Fibroblast of lung (primary cell): ENCODE results near the gene ITGBL1. TPM values are rescaled to one million over a fixed set of nuclear protein-coding genes. Genes with fewer than 3 reads are reported as not detected.

Source experiments
- DNase-seq, 2 donors: peaks; one replicate each; pipeline versions ENCODE4 v3.0.0 to v3.0.0-alpha.2; 2010; ENCODE audit warnings: low read depth in 2 of 2
- H2AFZ ChIP-seq: 2 replicates; pipeline ENCODE4 v1.5.1; 2012; ENCODE audit warnings: low read length, control low read depth, inconsistent platforms
- H3K27ac ChIP-seq: 2 replicates; pipeline ENCODE4 v1.5.1; 2011; ENCODE audit warnings: low read length, control low read depth; ENCODE audit not compliant: insufficient read depth
- H3K27me3 ChIP-seq: 2 replicates; pipeline ENCODE4 v1.5.1; 2011; ENCODE audit warnings: mild to moderate bottlenecking, low read length; ENCODE audit not compliant: control insufficient read depth, insufficient read depth
- H3K36me3 ChIP-seq: 2 replicates; pipeline ENCODE4 v1.5.1; 2011; ENCODE audit warnings: low read length; ENCODE audit not compliant: control insufficient read depth, insufficient read depth
- H3K4me1 ChIP-seq: 2 replicates; pipeline ENCODE4 v1.5.1; 2011; ENCODE audit warnings: low read length; ENCODE audit not compliant: control insufficient read depth, insufficient read depth; ENCODE audit errors: extremely low read depth
- H3K4me2 ChIP-seq: 2 replicates; pipeline ENCODE4 v1.5.1; 2011; ENCODE audit warnings: low read length, control low read depth; ENCODE audit not compliant: insufficient read depth; ENCODE audit errors: extremely low read depth
- H3K4me3 ChIP-seq, 4 experiments: fragments of 200-600 bp in 1 of 4; sonication (generic) in 1 of 4; replicated peaks in 1 of 4; 2 replicates each; pipeline ENCODE4 v1.5.1; 2011 to 2016; ENCODE audit warnings: low read length in 4 of 4, low read depth in 3 of 4, mild to moderate bottlenecking in 3 of 4, control low read depth in 2 of 4, inconsistent platforms in 1 of 4, mixed read lengths in 1 of 4; ENCODE audit not compliant: insufficient read depth in 1 of 4; ENCODE audit errors: control extremely low read depth in 1 of 4
- H3K79me2 ChIP-seq: 2 replicates; pipeline ENCODE4 v1.5.1; 2012; ENCODE audit warnings: mild to moderate bottlenecking, low read length, inconsistent platforms; ENCODE audit not compliant: control insufficient read depth, insufficient read depth
- H3K9ac ChIP-seq: 2 replicates; pipeline ENCODE4 v1.5.1; 2011; ENCODE audit warnings: mild to moderate bottlenecking, low read length, control low read depth; ENCODE audit not compliant: insufficient read depth
- H3K9me3 ChIP-seq: 2 replicates; pipeline ENCODE4 v1.5.1; 2012; ENCODE audit warnings: low read depth, low read length; ENCODE audit not compliant: control insufficient read depth, insufficient read depth
- H4K20me1 ChIP-seq: 2 replicates; pipeline ENCODE4 v1.5.1; 2011; ENCODE audit warnings: low read length; ENCODE audit not compliant: control insufficient read depth, insufficient read depth; ENCODE audit errors: extremely low read depth
- EZH2 ChIP-seq: IDR thresholded peaks from 2 replicates; pipeline ENCODE4 v1.5.1; 2012; ENCODE audit warnings: low read length, control low read depth, mild to moderate bottlenecking; ENCODE audit errors: missing control alignments
- polyA plus RNA-seq, 2 donors: library from polyadenylated mRNA; depleted of rRNA in 1 of 2; stranded (reverse) in 1 of 2; unstranded in 1 of 2; fragments of >200 nt; gene quantifications; 2 replicates each; pipeline ENCODE4 v1.2.1, GENCODE V29; 2011 to 2012; ENCODE audit warnings: missing spikeins in 1 of 2
- total RNA-seq: library from RNA; depleted of rRNA; stranded (reverse); fragments of >200 nt; gene quantifications from 2 replicates; pipeline ENCODE4 v1.2.1, GENCODE V29; 2014
- TF ChIP-seq, protein P1 (sequence below), 2 donors: IDR thresholded peaks in 1 of 2; conservative IDR thresholded peaks in 1 of 2; 1 replicate in 1 of 2; 2 replicates in 1 of 2; pipeline ENCODE4 v1.5.1; 2011 to 2012; ENCODE audit warnings: low read length in 2 of 2, control low read depth in 1 of 2, inconsistent platforms in 1 of 2, low read depth in 1 of 2, mild to moderate bottlenecking in 1 of 2

The ITGBL1 gene
- total and polyA plus RNA-seq, 2 donors (not counting 1 experiment from before 2014, with no cell fraction given): 45.1 to 87.4 TPM

- peak overlapping the region in 3 of 4 experiments; percentile 7 to 29 (median 18) for H3K4me3 ChIP-seq
- H2AFZ ChIP-seq: peak overlapping the region; percentile 82
- H3K4me1 ChIP-seq: peaks cover 4% of the 10 kb centered on the region
- DNase-seq: peak in 1 of 2 donors; percentile 51
- no peaks in the 10 kb centered on the region for H3K27me3 ChIP-seq
- H4K20me1 ChIP-seq: no peaks in the 10 kb centered on the region
- no peaks in the 10 kb centered on the region for H3K36me3 ChIP-seq
- H3K9ac ChIP-seq: no peak overlapping the region
- no peak for TF ChIP-seq EZH2
- TF ChIP-seq, protein P1, sequence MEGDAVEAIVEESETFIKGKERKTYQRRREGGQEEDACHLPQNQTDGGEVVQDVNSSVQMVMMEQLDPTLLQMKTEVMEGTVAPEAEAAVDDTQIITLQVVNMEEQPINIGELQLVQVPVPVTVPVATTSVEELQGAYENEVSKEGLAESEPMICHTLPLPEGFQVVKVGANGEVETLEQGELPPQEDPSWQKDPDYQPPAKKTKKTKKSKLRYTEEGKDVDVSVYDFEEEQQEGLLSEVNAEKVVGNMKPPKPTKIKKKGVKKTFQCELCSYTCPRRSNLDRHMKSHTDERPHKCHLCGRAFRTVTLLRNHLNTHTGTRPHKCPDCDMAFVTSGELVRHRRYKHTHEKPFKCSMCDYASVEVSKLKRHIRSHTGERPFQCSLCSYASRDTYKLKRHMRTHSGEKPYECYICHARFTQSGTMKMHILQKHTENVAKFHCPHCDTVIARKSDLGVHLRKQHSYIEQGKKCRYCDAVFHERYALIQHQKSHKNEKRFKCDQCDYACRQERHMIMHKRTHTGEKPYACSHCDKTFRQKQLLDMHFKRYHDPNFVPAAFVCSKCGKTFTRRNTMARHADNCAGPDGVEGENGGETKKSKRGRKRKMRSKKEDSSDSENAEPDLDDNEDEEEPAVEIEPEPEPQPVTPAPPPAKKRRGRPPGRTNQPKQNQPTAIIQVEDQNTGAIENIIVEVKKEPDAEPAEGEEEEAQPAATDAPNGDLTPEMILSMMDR (conservative IDR thresholded peaks at IDR 0.05 in 1 of 2, IDR thresholded peaks at IDR 0.05 in 1 of 2; ENCODE audit: low read depth in 1 of 2, low read length in 2 of 2): no peak
- no peaks in the 10 kb centered on the region for H3K79me2 ChIP-seq
- peak overlapping the region; percentile 83 for H3K4me2 ChIP-seq
- H3K27ac ChIP-seq: peak overlapping the region; percentile 52
- H3K9me3 ChIP-seq: no peaks in the 10 kb centered on the region
These were observed 171.9 kb downstream of the ITGBL1 start for GRCh38 chr13:101624210-101624922.

DNA sequence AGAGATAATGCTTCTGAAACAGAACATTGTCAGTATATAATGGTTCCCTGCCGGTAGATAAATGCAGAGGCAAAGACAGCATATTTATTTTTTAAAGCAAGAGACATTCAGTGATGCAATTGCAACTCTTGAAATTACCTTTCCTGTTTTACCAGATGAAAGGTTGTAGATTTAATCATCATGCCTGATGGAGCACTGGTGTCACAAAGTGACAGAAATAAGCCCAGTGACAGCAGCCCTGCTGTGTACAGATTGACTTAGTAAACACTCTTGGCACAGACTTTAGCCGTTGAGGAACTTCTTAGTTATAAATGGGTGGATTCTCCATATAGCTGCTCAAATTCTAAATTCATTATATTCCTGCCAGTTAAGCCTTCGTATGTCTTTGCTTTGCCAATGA, 172.5 kb downstream of the ITGBL1 start:
- Histone ChIP-seq H3K4me1 (peaks cover 4% of the 10 kb centered on the region), H3K27ac (no peak overlapping the region), H3K27me3 (no peaks in the 10 kb centered on the region), H2AFZ (no peak overlapping the region), H3K4me2 (no peak overlapping the region), H3K9me3 (no peaks in the 10 kb centered on the region), H3K36me3 (no peaks in the 10 kb centered on the region), H4K20me1 (no peaks in the 10 kb centered on the region), H3K9ac (no peak overlapping the region), H3K79me2 (no peaks in the 10 kb centered on the region), H3K4me3 (no peak overlapping the region)
- no peak for DNase-seq
- TF ChIP-seq, protein P1 (conservative IDR thresholded peaks at IDR 0.05 in 1 of 2, IDR thresholded peaks at IDR 0.05 in 1 of 2; ENCODE audit: low read depth in 1 of 2, low read length in 2 of 2): no peak
- TF ChIP-seq EZH2: no peak

DNA sequence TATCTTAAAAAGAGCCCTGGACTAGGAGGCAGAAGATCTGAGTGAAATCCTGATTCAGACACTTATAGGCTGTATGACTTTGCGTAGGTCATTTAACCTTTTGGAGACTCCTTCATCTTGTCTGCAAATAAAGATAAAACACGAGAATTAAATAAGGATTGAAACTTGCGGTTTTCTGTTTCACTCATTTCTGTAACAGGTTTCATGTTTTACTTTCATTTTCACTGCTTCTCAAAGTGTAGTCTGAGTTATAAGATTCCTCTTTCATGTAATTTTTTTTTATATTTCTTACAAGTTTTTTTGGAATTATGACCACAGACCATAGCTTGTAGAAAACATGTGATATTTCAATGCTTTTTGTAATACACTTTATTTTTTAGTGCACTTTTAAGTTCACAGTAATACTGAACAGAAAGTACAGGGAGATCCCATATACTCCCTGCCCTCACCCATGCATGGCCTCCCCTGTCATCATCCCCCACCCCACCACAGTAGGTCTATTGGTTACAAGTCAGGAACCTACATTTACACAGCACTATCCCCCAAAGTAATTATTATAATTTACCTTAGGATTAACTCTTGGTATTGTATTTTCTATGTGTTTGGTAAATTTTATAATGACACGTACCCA, 174.6 kb downstream of the ITGBL1 start:
- Histone ChIP-seq H3K4me2 (peak overlapping the region; percentile 95), H3K27me3 (no peaks in the 10 kb centered on the region), H3K27ac (peak overlapping the region; percentile 61), H4K20me1 (no peaks in the 10 kb centered on the region), H2AFZ (peak overlapping the region; percentile 89), H3K9ac (no peak overlapping the region), H3K4me1 (peaks cover 4% of the 10 kb centered on the region), H3K4me3 (peak overlapping the region; percentile 20 to 53 (median 50)), H3K79me2 (no peaks in the 10 kb centered on the region), H3K36me3 (no peaks in the 10 kb centered on the region), H3K9me3 (no peaks in the 10 kb centered on the region)
- TF ChIP-seq, protein P1 (conservative IDR thresholded peaks at IDR 0.05 in 1 of 2, IDR thresholded peaks at IDR 0.05 in 1 of 2; ENCODE audit: low read depth in 1 of 2, low read length in 2 of 2): no peak
- no peak for TF ChIP-seq EZH2
- DNase-seq: peak in 1 of 2 donors; percentile 54
